ENCODE measurements around the gene HCAR3. TPM values are rescaled to one million over a fixed set of nuclear protein-coding genes. Genes with fewer than 3 reads are reported as not detected.
"Not testable (repeated sequence)": the region's sequence is repeated elsewhere in the genome, so short reads cannot be mapped to it uniquely, and the experiment has no call there.

The HCAR3 gene
- polyA plus RNA-seq, 1 donor from 2014 or later, result not detected

DNA sequence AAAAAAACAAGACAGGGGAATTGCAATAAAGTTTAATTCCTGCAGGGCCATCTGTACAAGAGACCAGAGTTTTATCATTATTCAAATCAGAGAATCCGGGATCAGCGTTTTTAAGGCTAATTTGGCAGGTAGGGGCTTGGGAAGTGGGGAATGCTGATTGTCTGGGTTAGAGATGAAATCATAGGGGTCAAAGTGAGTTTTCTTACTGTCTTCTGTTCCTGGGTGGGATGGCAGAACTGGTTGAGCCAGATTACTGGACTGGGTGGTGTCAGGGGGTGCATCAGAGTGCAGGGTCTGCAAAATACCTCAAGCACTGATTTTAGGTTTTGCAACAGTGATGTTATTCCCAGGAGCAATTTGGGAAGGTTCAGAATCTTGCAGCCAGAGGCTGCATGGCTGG is 6.3 kb downstream of the HCAR3 start:
- not testable (repeated sequence) for H3K9me2 ChIP-seq (ENCODE audit: insufficient read depth, low read length); H3K27me3 ChIP-seq (ENCODE audit: insufficient read depth, low read depth, low read length); H3K27ac ChIP-seq (ENCODE audit: low read length); H3K9me3 ChIP-seq (ENCODE audit: low read length); H3K79me2 ChIP-seq (replicated peaks; ENCODE audit: insufficient read depth, low read length); H3F3A ChIP-seq (ENCODE audit: insufficient read depth, low read length, poor library complexity, severe bottlenecking); H4K20me1 ChIP-seq (ENCODE audit: insufficient read depth); H2AFZ ChIP-seq (ENCODE audit: low read depth, low read length); H3K9ac ChIP-seq (ENCODE audit: low read length); H3K4me3 ChIP-seq (ENCODE audit: low read length); H3K36me3 ChIP-seq (ENCODE audit: insufficient read depth, low read length); H3K4me2 ChIP-seq (ENCODE audit: low read length)

DNA sequence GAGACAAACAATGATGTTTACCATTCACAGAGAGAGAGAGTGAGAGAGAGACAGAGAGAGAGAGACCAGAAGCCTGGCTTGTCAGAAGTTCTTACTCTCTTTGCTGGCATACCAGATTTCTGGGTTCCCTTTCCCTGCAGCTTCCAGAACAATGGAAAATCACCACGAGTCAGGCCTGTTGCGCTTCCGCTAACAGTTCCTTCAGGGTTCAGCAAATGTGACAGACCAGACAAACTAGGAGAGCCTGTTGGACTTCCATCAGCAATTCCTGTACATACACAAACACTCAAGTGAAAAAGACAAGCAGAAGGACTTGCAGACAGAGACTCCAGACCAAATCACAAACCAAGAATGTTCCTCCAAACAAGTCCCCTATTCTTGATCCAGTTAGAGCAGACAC is 7.3 kb downstream of the HCAR3 start:
- not testable (repeated sequence) for H3K79me2 ChIP-seq (replicated peaks; ENCODE audit: insufficient read depth, low read length); H3K36me3 ChIP-seq (ENCODE audit: insufficient read depth, low read length); H3K4me2 ChIP-seq (ENCODE audit: low read length); H2AFZ ChIP-seq (ENCODE audit: low read depth, low read length); H3K27me3 ChIP-seq (ENCODE audit: insufficient read depth, low read depth, low read length); H3K27ac ChIP-seq (ENCODE audit: low read length); H3F3A ChIP-seq (ENCODE audit: insufficient read depth, low read length, poor library complexity, severe bottlenecking); H4K20me1 ChIP-seq (ENCODE audit: insufficient read depth); H3K9me3 ChIP-seq (ENCODE audit: low read length); H3K9me2 ChIP-seq (ENCODE audit: insufficient read depth, low read length); H3K4me3 ChIP-seq (ENCODE audit: low read length); H3K9ac ChIP-seq (ENCODE audit: low read length)

DNA sequence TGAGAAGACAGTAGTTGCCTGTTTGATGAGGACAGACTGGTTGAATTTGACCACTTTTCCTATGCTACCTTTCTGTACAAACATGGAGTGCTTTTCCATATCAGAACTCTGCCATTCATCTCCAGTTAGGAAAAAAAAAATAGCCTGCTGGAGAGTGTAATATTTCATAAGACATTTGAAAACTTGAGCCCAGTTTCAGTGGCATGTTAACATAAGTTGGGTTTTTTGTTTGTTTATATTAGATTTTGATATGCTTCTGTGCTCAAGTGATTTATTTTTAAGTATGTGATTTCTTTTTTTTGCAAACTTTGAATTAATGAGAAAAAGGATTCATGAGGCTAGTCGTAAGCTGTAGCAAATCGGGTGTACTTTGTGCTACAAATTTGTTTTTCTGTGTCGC is 12.8 kb downstream of the HCAR3 start:
- H3K9ac ChIP-seq (ENCODE audit: low read length); H3K4me3 ChIP-seq (ENCODE audit: low read length); H3K9me2 ChIP-seq (ENCODE audit: insufficient read depth, low read length); H4K20me1 ChIP-seq (ENCODE audit: insufficient read depth); H3K36me3 ChIP-seq (ENCODE audit: insufficient read depth, low read length); H3K79me2 ChIP-seq (replicated peaks; ENCODE audit: insufficient read depth, low read length); H3K27me3 ChIP-seq (ENCODE audit: insufficient read depth, low read depth, low read length); H3K4me2 ChIP-seq (ENCODE audit: low read length); H3K27ac ChIP-seq (ENCODE audit: low read length); H3K9me3 ChIP-seq (ENCODE audit: low read length); H3F3A ChIP-seq (ENCODE audit: insufficient read depth, low read length, poor library complexity, severe bottlenecking); H2AFZ ChIP-seq (ENCODE audit: low read depth, low read length): not testable (repeated sequence)

DNA sequence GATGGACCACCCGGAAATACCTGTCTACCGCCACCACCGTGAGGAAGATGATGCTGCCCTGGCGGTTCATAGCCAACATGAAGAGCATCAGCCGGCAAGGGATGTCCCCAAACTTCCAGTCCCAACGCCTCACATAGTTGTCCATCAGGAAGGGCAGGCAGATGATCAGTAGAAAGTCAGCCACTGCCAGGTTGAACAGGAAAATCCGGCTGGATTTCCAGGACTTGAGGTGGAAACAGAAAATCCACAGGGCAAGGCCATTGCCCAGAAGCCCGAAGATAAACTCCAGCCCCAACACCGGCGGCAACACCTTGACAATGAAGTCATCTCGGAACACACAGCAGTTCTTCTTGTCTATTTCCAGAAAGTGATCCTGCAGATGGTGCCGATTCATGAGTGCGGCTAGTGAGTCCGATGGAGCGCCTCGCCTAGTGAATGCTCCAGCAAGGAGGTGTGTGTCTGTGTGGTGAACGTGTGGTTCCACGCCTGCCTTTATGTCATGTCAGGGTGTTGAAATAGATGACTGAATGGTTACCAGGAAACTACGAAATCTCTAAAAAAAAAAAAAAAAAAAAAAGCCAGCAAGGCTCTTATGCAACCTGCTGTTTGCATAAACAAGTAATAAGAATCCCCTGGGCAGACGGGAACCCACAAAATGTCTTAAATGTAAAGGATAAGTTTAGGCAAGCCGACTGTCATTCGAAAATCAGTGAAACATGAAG is 13.6 kb downstream of the HCAR3 start, which contains the start of gene HCAR2:
Gene HCAR2 (minus strand): TSS at position 468 of the 722 bp plus-strand sequence. CDS start 74 bp downstream, at position 394.
- H3K36me3 ChIP-seq (ENCODE audit: insufficient read depth, low read length); H3K4me3 ChIP-seq (ENCODE audit: low read length); H3K79me2 ChIP-seq (replicated peaks; ENCODE audit: insufficient read depth, low read length); H4K20me1 ChIP-seq (ENCODE audit: insufficient read depth); H3F3A ChIP-seq (ENCODE audit: insufficient read depth, low read length, poor library complexity, severe bottlenecking); H3K9me2 ChIP-seq (ENCODE audit: insufficient read depth, low read length); H3K27ac ChIP-seq (ENCODE audit: low read length); H3K9me3 ChIP-seq (ENCODE audit: low read length); H3K9ac ChIP-seq (ENCODE audit: low read length); H2AFZ ChIP-seq (ENCODE audit: low read depth, low read length); H3K27me3 ChIP-seq (ENCODE audit: insufficient read depth, low read depth, low read length); H3K4me2 ChIP-seq (ENCODE audit: low read length): not testable (repeated sequence)

DNA sequence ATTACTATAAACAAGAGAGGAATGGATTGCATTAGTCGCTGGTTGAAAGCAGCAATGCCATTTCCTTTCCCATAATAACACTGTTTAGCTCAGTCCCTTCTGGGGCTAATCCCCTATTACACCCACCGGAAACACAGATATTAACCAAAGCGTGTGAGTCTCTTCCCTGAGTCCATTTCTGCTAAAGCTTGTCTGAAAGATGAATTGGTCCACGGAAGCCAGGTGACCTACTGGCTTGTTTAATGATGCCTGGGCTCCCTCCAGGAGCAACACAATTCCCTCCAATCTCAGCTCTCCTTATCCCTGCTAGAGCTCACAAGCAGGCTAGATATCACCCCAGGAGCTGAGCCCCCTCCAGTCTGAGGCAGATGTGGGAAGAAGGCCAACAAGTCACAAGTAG is 15.1 kb downstream of the HCAR3 start:
- not testable (repeated sequence) for H2AFZ ChIP-seq (ENCODE audit: low read depth, low read length); H3K9ac ChIP-seq (ENCODE audit: low read length); H3K9me2 ChIP-seq (ENCODE audit: insufficient read depth, low read length); H3K27ac ChIP-seq (ENCODE audit: low read length); H3F3A ChIP-seq (ENCODE audit: insufficient read depth, low read length, poor library complexity, severe bottlenecking); H3K79me2 ChIP-seq (replicated peaks; ENCODE audit: insufficient read depth, low read length); H3K9me3 ChIP-seq (ENCODE audit: low read length); H3K4me3 ChIP-seq (ENCODE audit: low read length); H4K20me1 ChIP-seq (ENCODE audit: insufficient read depth); H3K4me2 ChIP-seq (ENCODE audit: low read length); H3K27me3 ChIP-seq (ENCODE audit: insufficient read depth, low read depth, low read length); H3K36me3 ChIP-seq (ENCODE audit: insufficient read depth, low read length)

DNA sequence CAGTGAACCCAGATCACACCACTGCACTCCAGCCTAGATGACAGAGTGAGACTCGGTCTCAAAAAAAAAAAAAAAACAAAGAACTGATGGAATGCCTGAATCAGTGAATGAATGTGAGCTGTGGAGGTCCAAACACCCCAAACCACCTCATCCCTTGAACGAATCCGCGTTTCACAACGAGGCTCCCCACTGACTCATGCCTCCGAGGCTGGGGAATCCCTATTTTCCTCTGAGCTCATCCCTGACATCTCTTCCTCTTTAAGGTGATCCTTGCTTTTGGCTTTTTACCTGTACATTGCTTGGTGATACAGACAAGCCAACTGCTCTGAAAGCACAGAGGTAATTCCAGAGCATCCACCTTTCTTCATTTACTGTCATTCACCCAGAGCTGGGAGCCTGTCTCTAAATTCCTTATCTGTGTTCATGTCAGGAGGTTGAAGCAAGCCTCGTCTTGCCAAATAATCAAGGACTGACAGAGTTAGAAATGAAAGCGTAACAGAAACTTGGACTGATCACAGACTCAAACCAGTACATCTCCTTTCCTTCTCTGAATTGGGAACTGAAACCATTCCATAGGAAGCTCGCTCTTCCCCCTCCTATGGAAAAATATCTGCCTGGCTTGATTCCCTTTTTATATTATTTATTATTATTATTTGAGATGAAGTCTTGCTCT is 16.4 kb downstream of the HCAR3 start:
- not testable (repeated sequence) for H4K20me1 ChIP-seq (ENCODE audit: insufficient read depth); H3K27me3 ChIP-seq (ENCODE audit: insufficient read depth, low read depth, low read length); H3K4me3 ChIP-seq (ENCODE audit: low read length); H3F3A ChIP-seq (ENCODE audit: insufficient read depth, low read length, poor library complexity, severe bottlenecking); H3K9me3 ChIP-seq (ENCODE audit: low read length); H2AFZ ChIP-seq (ENCODE audit: low read depth, low read length); H3K36me3 ChIP-seq (ENCODE audit: insufficient read depth, low read length); H3K9me2 ChIP-seq (ENCODE audit: insufficient read depth, low read length); H3K79me2 ChIP-seq (replicated peaks; ENCODE audit: insufficient read depth, low read length); H3K9ac ChIP-seq (ENCODE audit: low read length); H3K27ac ChIP-seq (ENCODE audit: low read length); H3K4me2 ChIP-seq (ENCODE audit: low read length)

DNA sequence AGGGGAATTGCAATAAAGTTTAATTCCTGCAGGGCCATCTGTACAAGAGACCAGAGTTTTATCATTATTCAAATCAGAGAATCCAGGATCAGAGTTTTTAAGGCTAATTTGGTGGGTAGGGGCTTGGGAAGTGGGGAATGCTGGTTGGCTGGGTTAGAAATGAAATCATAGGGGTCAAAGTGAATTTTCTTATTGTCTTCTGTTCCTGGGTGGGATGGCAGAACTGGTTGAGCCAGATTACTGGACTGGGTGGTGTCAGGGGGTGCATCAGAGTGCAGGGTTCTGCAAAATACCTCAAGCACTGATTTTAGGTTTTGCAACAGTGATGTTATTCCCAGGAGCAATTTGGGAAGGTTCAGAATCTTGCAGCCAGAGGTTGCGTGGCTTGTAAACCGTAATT is 19.7 kb downstream of the HCAR3 start:
- not testable (repeated sequence) for H3K79me2 ChIP-seq (replicated peaks; ENCODE audit: insufficient read depth, low read length); H3K27ac ChIP-seq (ENCODE audit: low read length); H3K4me2 ChIP-seq (ENCODE audit: low read length); H2AFZ ChIP-seq (ENCODE audit: low read depth, low read length); H4K20me1 ChIP-seq (ENCODE audit: insufficient read depth); H3K9ac ChIP-seq (ENCODE audit: low read length); H3K9me2 ChIP-seq (ENCODE audit: insufficient read depth, low read length); H3K9me3 ChIP-seq (ENCODE audit: low read length); H3F3A ChIP-seq (ENCODE audit: insufficient read depth, low read length, poor library complexity, severe bottlenecking); H3K27me3 ChIP-seq (ENCODE audit: insufficient read depth, low read depth, low read length); H3K36me3 ChIP-seq (ENCODE audit: insufficient read depth, low read length); H3K4me3 ChIP-seq (ENCODE audit: low read length)
